Spleen (tissue), 11 donors: Measurements from ENCODE around the gene NADK2. TPM values are rescaled to one million over a fixed set of nuclear protein-coding genes. Genes with fewer than 3 reads are reported as not detected.

Source experiments
- DNase-seq: peaks from one replicate; pipeline ENCODE4 v3.0.0-alpha.2; 2020
- H3K27ac ChIP-seq, 8 donors: fragments of 200-600 bp; sonication (generic) in 7 of 8; 1 replicate in 4 of 8; 2 replicates in 4 of 8; pipeline versions ENCODE4 v1.5.0 to v1.8.0; 2016 to 2021; ENCODE audit warnings: inconsistent platforms in 4 of 8, mild to moderate bottlenecking in 4 of 8, moderate library complexity in 1 of 8
- H3K27me3 ChIP-seq, 7 donors: fragments of 200-600 bp; sonication (generic) in 6 of 7; replicated peaks in 1 of 7; 1 replicate in 4 of 7; 2 replicates in 3 of 7; pipeline versions ENCODE4 v1.5.0 to v1.8.0; 2016 to 2021; ENCODE audit warnings: inconsistent platforms in 3 of 7, mild to moderate bottlenecking in 1 of 7
- H3K36me3 ChIP-seq, 6 donors: fragments of 200-600 bp; sonication (generic) in 5 of 6; 1 replicate in 4 of 6; 2 replicates in 2 of 6; pipeline versions ENCODE4 v1.5.0 to v1.8.0; 2016 to 2021; ENCODE audit warnings: inconsistent platforms in 2 of 6
- H3K4me1 ChIP-seq, 6 donors: fragments of 200-600 bp; sonication (generic) in 5 of 6; 1 replicate in 3 of 6; 2 replicates in 3 of 6; pipeline versions ENCODE4 v1.5.0 to v1.8.0; 2016 to 2021; ENCODE audit warnings: inconsistent platforms in 3 of 6
- H3K4me3 ChIP-seq, 8 donors: fragments of 200-600 bp; sonication (generic) in 7 of 8; 1 replicate in 4 of 8; 2 replicates in 4 of 8; pipeline versions ENCODE4 v1.5.0 to v1.8.0; 2016 to 2021; ENCODE audit warnings: inconsistent platforms in 4 of 8, mild to moderate bottlenecking in 4 of 8, moderate library complexity in 2 of 8
- H3K9me3 ChIP-seq, 8 donors: fragments of 200-600 bp; sonication (generic) in 7 of 8; 1 replicate in 4 of 8; 2 replicates in 4 of 8; pipeline versions ENCODE4 v1.5.0 to v1.8.0; 2016 to 2021; ENCODE audit warnings: inconsistent platforms in 4 of 8
- POLR2A ChIP-seq, 3 donors: fragments of 450-650 bp; IDR thresholded peaks; one replicate each; pipeline ENCODE4 v1.5.1; 2017; ENCODE audit warnings: antibody characterized with exemption in 3 of 3, mild to moderate bottlenecking in 1 of 3
- POLR2AphosphoS5 ChIP-seq, 3 donors: sonication (generic); formaldehyde crosslinking; IDR thresholded peaks; one replicate each; pipeline ENCODE4 v1.5.1; 2017; ENCODE audit warnings: antibody characterized with exemption in 3 of 3
- WGBS, 5 donors: extraction: QIAGEN DNeasy Blood & Tissue Kit in 3 of 5; methylation state at CpG; one replicate each; pipeline versions ENCODE4 v1.1.5 to v1.1.7; 2013 to 2018; 5-methylcytosine and 5-hydroxymethylcytosine counted together
- intact Hi-C: fragments of 100-400 bp; cut with DNase I; formaldehyde crosslinking; loops from one replicate; pipeline ENCODE4 v1.15.0; 2023; ENCODE audit warnings: low total_unique reads
- polyA plus RNA-seq, 3 donors: library from polyadenylated mRNA; stranded (reverse); fragments of 200-250 nt; gene quantifications; one replicate each; pipeline ENCODE4 v1.2.1, GENCODE V29; 2013
- total RNA-seq, 7 donors: library from RNA; depleted of rRNA in 3 of 7; stranded (reverse); fragments of >200 nt in 3 of 7; fragmentation: NEBNext Ultra II Directional in 4 of 7; extraction: Animal tissue kit (Norgen Biotek cat#: 25700) in 4 of 7; gene quantifications; one replicate each; pipeline versions ENCODE4 v1.1.0 to v1.2.1, GENCODE V29; 2016 to 2021
- TF ChIP-seq, protein P1 (sequence below), 11 experiments: fragments of 200-600 bp in 7 of 11; fragments of 450-650 bp in 4 of 11; sonication (generic) in 4 of 11; IDR thresholded peaks in 8 of 11; conservative IDR thresholded peaks in 3 of 11; 1 replicate in 7 of 11; 2 replicates in 4 of 11; pipeline versions ENCODE4 v1.4.0 to v1.8.0; 2016 to 2021; ENCODE audit warnings: antibody characterized with exemption in 11 of 11, inconsistent platforms in 4 of 11, mild to moderate bottlenecking in 1 of 11
- donor health status: healthy with polysubstance abuse.
- donor health status: DM: no; HTN: no; CAD: no; lungs with moderate emphysema.
- donor health status: DM: no; HTN: no; CAD: no.
- donor health status: Bipolar disorder and iron deficiency.
- donor health status: healthy.
- donor health status: DM: no; HTN: no; CAD: no.
- donor health status: DM: yes; HTN: yes; CAD: no.

Gene NADK2
- total and polyA plus RNA-seq, 10 donors: 5.3 to 21.8 (median 15.9) TPM

GRCh38 chr5:36177715-36178523 lies 63.8 kb downstream of the NADK2 start:
- intact Hi-C loops: no loop called here
- no peaks in the 10 kb centered on the region for H3K27me3 ChIP-seq
- no peak overlapping the region for H3K27ac ChIP-seq
- no peak for DNase-seq
- no peak overlapping the region for H3K4me3 ChIP-seq
- WGBS, 5 donors: 76 to 87% (median 78%) methylated on average over 2 of the region's 2 CpGs
- H3K9me3 ChIP-seq: no peaks in the 10 kb centered on the region
- TF ChIP-seq, protein P1, sequence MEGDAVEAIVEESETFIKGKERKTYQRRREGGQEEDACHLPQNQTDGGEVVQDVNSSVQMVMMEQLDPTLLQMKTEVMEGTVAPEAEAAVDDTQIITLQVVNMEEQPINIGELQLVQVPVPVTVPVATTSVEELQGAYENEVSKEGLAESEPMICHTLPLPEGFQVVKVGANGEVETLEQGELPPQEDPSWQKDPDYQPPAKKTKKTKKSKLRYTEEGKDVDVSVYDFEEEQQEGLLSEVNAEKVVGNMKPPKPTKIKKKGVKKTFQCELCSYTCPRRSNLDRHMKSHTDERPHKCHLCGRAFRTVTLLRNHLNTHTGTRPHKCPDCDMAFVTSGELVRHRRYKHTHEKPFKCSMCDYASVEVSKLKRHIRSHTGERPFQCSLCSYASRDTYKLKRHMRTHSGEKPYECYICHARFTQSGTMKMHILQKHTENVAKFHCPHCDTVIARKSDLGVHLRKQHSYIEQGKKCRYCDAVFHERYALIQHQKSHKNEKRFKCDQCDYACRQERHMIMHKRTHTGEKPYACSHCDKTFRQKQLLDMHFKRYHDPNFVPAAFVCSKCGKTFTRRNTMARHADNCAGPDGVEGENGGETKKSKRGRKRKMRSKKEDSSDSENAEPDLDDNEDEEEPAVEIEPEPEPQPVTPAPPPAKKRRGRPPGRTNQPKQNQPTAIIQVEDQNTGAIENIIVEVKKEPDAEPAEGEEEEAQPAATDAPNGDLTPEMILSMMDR (IDR thresholded peaks at IDR 0.05 in 8 of 11, conservative IDR thresholded peaks at IDR 0.05 in 3 of 11): peak in 8 of 11 experiments; percentile 17 to 50 (median 34)
- TF ChIP-seq POLR2AphosphoS5 (IDR thresholded peaks at IDR 0.05): no peak
- TF ChIP-seq POLR2A (IDR thresholded peaks at IDR 0.05): no peak
- H3K4me1 ChIP-seq: peaks cover 0 to 10% (median 0%) of the 10 kb centered on the region in 6 donors
- H3K36me3 ChIP-seq: peaks cover 0 to 96% (median 53%) of the 10 kb centered on the region in 6 donors

GRCh38 chr5:36177154-36177553 lies 64.6 kb downstream of the NADK2 start:
- no peaks in the 10 kb centered on the region for H3K9me3 ChIP-seq
- intact Hi-C loops: no loop called here
- 52 to 82% (median 72%) methylated on average over 2 of the region's 2 CpGs for WGBS, 5 donors
- TF ChIP-seq, protein P1 (IDR thresholded peaks at IDR 0.05 in 8 of 11, conservative IDR thresholded peaks at IDR 0.05 in 3 of 11): no peak
- TF ChIP-seq POLR2AphosphoS5 (IDR thresholded peaks at IDR 0.05) (no peak), POLR2A (IDR thresholded peaks at IDR 0.05) (no peak)
- peaks cover 0 to 96% (median 56%) of the 10 kb centered on the region in 6 donors for H3K36me3 ChIP-seq
- no peak overlapping the region for H3K4me3 ChIP-seq
- peaks cover 0 to 10% (median 0%) of the 10 kb centered on the region in 6 donors for H3K4me1 ChIP-seq
- no peak for DNase-seq
- H3K27ac ChIP-seq: no peak overlapping the region
- no peaks in the 10 kb centered on the region for H3K27me3 ChIP-seq

- intact Hi-C loops: no loop called here
- no peaks in the 10 kb centered on the region for H3K27me3 ChIP-seq
- WGBS, 5 donors: 90 to 95% (median 93%) methylated on average over 5 of the region's 5 CpGs
- no peak for TF ChIP-seq POLR2A (IDR thresholded peaks at IDR 0.05)
- no peak for TF ChIP-seq POLR2AphosphoS5 (IDR thresholded peaks at IDR 0.05)
- TF ChIP-seq, protein P1 (IDR thresholded peaks at IDR 0.05 in 8 of 11, conservative IDR thresholded peaks at IDR 0.05 in 3 of 11): no peak
- no peak for DNase-seq
- H3K4me1 ChIP-seq: peaks cover 0 to 10% (median 0%) of the 10 kb centered on the region in 6 donors
- no peak overlapping the region for H3K27ac ChIP-seq
- no peak overlapping the region for H3K4me3 ChIP-seq
- H3K9me3 ChIP-seq: no peaks in the 10 kb centered on the region
- H3K36me3 ChIP-seq: peaks cover 0 to 96% (median 62%) of the 10 kb centered on the region in 6 donors
Measured at GRCh38 chr5:36175043-36175442, 66.7 kb downstream of the NADK2 start.

DNA sequence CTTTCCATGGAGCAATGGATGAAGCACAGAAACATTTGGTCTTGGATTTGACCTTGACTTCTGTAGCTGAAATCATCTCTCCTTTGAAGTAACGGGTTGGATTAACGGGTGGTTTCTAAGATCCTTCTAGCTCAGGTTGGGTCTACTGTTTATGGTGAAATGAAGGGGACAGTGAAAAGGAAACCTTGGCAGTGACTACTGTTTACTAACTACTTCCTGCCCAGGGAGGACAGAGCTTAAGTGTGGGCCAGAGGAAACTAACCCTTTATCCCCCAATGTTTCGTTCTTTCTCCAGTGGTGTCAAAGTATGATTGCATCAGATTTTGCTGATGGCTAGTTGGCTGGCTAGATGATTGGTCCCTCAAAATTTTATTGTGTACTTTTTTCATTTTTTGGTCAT lies 67.6 kb downstream of the NADK2 start:
- intact Hi-C loops: no loop called here
- WGBS, 5 donors: 43 to 59% (median 50%) methylated on average over 3 of the region's 3 CpGs
- Histone ChIP-seq H3K27me3 (no peaks in the 10 kb centered on the region), H3K4me1 (peaks cover 0 to 10% (median 0%) of the 10 kb centered on the region in 6 donors), H3K9me3 (no peaks in the 10 kb centered on the region), H3K4me3 (no peak overlapping the region), H3K36me3 (peaks cover 0 to 96% (median 59%) of the 10 kb centered on the region in 6 donors), H3K27ac (no peak overlapping the region)
- TF ChIP-seq POLR2A (IDR thresholded peaks at IDR 0.05) (no peak), POLR2AphosphoS5 (IDR thresholded peaks at IDR 0.05) (no peak)
- TF ChIP-seq, protein P1 (IDR thresholded peaks at IDR 0.05 in 8 of 11, conservative IDR thresholded peaks at IDR 0.05 in 3 of 11): no peak
- DNase-seq: no peak
